CD4-positive, alpha-beta T cell (primary cell): ENCODE measurements around the gene PLCB1. TPM values are rescaled to one million over a fixed set of nuclear protein-coding genes. Genes with fewer than 3 reads are reported as not detected.

ENCODE experiments used
- ATAC-seq: fragments of 200-7000 bp; cut with Tn5 transposase; one replicate; pipeline ENCODE4 v1.10.0; 2022; ENCODE audit warnings: mild to moderate bottlenecking; ENCODE audit not compliant: poor library complexity
- CTCF ChIA-PET: fragments of 350-600 bp; sonication (Branson Sonifier 250); formaldehyde crosslinking; loops from one replicate; lab custom pipeline; 2021; ENCODE audit warnings: antibody characterized with exemption, inconsistent platforms; lab: Charles Lee
- POLR2A ChIA-PET: fragments of 350-600 bp; sonication (Branson Sonifier 250); formaldehyde crosslinking; loops from one replicate; lab custom pipeline; 2021; ENCODE audit warnings: antibody characterized with exemption, inconsistent platforms; lab: Charles Lee
- DNase-seq, 14 experiments: peaks; one replicate each; pipeline ENCODE4 v3.0.0-alpha.2; 2013 to 2020; ENCODE audit warnings: mixed read lengths in 2 of 14
- H3K27ac ChIP-seq, 2 donors: one replicate each; pipeline versions ENCODE4 v1.5.1 to v1.7.0; 2013; ENCODE audit warnings: low read length in 2 of 2, low read depth in 1 of 2, mild to moderate bottlenecking in 1 of 2
- H3K27me3 ChIP-seq, 2 experiments: 1 replicate in 1 of 2; 2 replicates in 1 of 2; pipeline versions ENCODE4 v1.6.1 to v1.7.0; 2013; ENCODE audit warnings: low read length in 2 of 2, control low read depth in 1 of 2, mild to moderate bottlenecking in 1 of 2, moderate library complexity in 1 of 2; ENCODE audit not compliant: insufficient read depth in 2 of 2, control insufficient read depth in 1 of 2
- H3K36me3 ChIP-seq: one replicate; pipeline ENCODE4 v1.6.1; 2013; ENCODE audit warnings: low read length, control low read depth; ENCODE audit not compliant: insufficient read depth
- H3K4me1 ChIP-seq: one replicate; pipeline ENCODE4 v1.6.1; 2013; ENCODE audit warnings: low read length, control low read depth; ENCODE audit not compliant: insufficient read depth
- H3K4me3 ChIP-seq: one replicate; pipeline ENCODE4 v1.5.1; 2013; ENCODE audit warnings: mild to moderate bottlenecking, low read length, moderate library complexity
- H3K9me3 ChIP-seq, 2 experiments: 1 replicate in 1 of 2; 2 replicates in 1 of 2; pipeline versions ENCODE4 v1.6.1 to v1.7.0; 2013; ENCODE audit warnings: low read length in 2 of 2, mild to moderate bottlenecking in 2 of 2, control low read depth in 1 of 2, moderate library complexity in 1 of 2; ENCODE audit not compliant: control insufficient read depth in 1 of 2, insufficient read depth in 1 of 2
- H3K27ac Mint-ChIP-seq: one replicate; pipeline ENCODE4 v1.8.0; 2020; ENCODE audit warnings: mixed read lengths
- H3K27me3 Mint-ChIP-seq: one replicate; pipeline ENCODE4 v1.8.0; 2021; ENCODE audit warnings: mixed read lengths
- H3K36me3 Mint-ChIP-seq: one replicate; pipeline ENCODE4 v1.8.0; 2021; ENCODE audit warnings: low read depth, mixed read lengths
- H3K4me1 Mint-ChIP-seq: one replicate; pipeline ENCODE4 v1.8.0; 2021; ENCODE audit warnings: low read depth, mixed read lengths
- H3K4me3 Mint-ChIP-seq: one replicate; pipeline ENCODE4 v1.8.0; 2020; ENCODE audit warnings: mild to moderate bottlenecking, mixed read lengths
- H3K9me3 Mint-ChIP-seq: one replicate; pipeline ENCODE4 v1.8.0; 2020; ENCODE audit warnings: mixed read lengths
- CTCF ChIP-seq: fragments of 200-600 bp; IDR thresholded peaks from one replicate; pipeline ENCODE4 v1.8.0; 2022; ENCODE audit warnings: antibody characterized with exemption, mild to moderate bottlenecking
- intact Hi-C, 2 experiments: fragments of 100-400 bp; cut with DNase I in 1 of 2; cut with micrococcal nuclease in 1 of 2; formaldehyde crosslinking; loops; one replicate each; pipeline versions ENCODE4 v1.15.1 to v1.9.0; 2023 to 2025; cut with DNase I, micrococcal nuclease
- total RNA-seq, 174 experiments: library from RNA in 2 of 174; stranded (reverse) in 2 of 174; gene quantifications; one replicate each; pipeline ENCODE4 v1.2.3 and lab custom pipeline; 2021 to 2026

Gene PLCB1
- total RNA-seq, 2 experiments from 2014 or later: 3.8 to 5.6 TPM

- ChIA-PET CTCF (no interaction called here), POLR2A (no interaction called here)
- Histone ChIP-seq H3K4me3 (no peak overlapping the region), H3K9me3 (no peaks in the 10 kb centered on the region), H3K27me3 (no peaks in the 10 kb centered on the region), H3K36me3 (no peaks in the 10 kb centered on the region), H3K4me1 (peaks cover 5% of the 10 kb centered on the region), H3K27ac (no peak overlapping the region)
- Mint-ChIP-seq H3K4me1 (peaks cover 10% of the 10 kb centered on the region), H3K9me3 (no peaks in the 10 kb centered on the region), H3K27ac (no peak overlapping the region), H3K36me3 (no peaks in the 10 kb centered on the region), H3K4me3 (no peak overlapping the region), H3K27me3 (no peaks in the 10 kb centered on the region)
- TF ChIP-seq CTCF: no peak
- intact Hi-C loops: no loop called here
- no peak for ATAC-seq
- DNase-seq: no peak
These were observed 169.6 kb downstream of the PLCB1 start for GRCh38 chr20:8301655-8302054.

- CTCF ChIA-PET: interaction anchor here (1.0 kb wide), 1 partner anchor 260 kb away, joined by 4 read pairs; no protein-coding TSS in a partner anchor
- H3K4me1 ChIP-seq: peaks cover 5% of the 10 kb centered on the region
- H3K4me3 Mint-ChIP-seq: no peak overlapping the region
- no peaks in the 10 kb centered on the region for H3K9me3 Mint-ChIP-seq
- POLR2A ChIA-PET: no interaction called here
- no peak overlapping the region for H3K27ac Mint-ChIP-seq
- intact Hi-C loops: no loop called here
- peaks cover 10% of the 10 kb centered on the region for H3K4me1 Mint-ChIP-seq
- no peaks in the 10 kb centered on the region for H3K36me3 ChIP-seq
- DNase-seq: no peak
- TF ChIP-seq CTCF: no peak
- no peaks in the 10 kb centered on the region for H3K27me3 ChIP-seq
- no peak for ATAC-seq
- no peaks in the 10 kb centered on the region for H3K9me3 ChIP-seq
- no peak overlapping the region for H3K27ac ChIP-seq
- H3K27me3 Mint-ChIP-seq: no peaks in the 10 kb centered on the region
- H3K36me3 Mint-ChIP-seq: no peaks in the 10 kb centered on the region
- H3K4me3 ChIP-seq: no peak overlapping the region
These were observed 171.6 kb downstream of the PLCB1 start for GRCh38 chr20:8303651-8304050.

- Histone ChIP-seq H3K9me3 (no peaks in the 10 kb centered on the region), H3K36me3 (no peaks in the 10 kb centered on the region), H3K27me3 (no peaks in the 10 kb centered on the region), H3K27ac (no peak overlapping the region), H3K4me3 (no peak overlapping the region), H3K4me1 (peaks cover 5% of the 10 kb centered on the region)
- no peaks in the 10 kb centered on the region for H3K27me3 Mint-ChIP-seq
- no peaks in the 10 kb centered on the region for H3K9me3 Mint-ChIP-seq
- intact Hi-C loops: no loop called here
- no peak overlapping the region for H3K27ac Mint-ChIP-seq
- TF ChIP-seq CTCF: no peak
- POLR2A ChIA-PET: no interaction called here
- H3K4me3 Mint-ChIP-seq: no peak overlapping the region
- no peak for ATAC-seq
- CTCF ChIA-PET: interaction anchor here (1.0 kb wide), 1 partner anchor 261 kb away, joined by 4 read pairs; no protein-coding TSS in a partner anchor
- peaks cover 10% of the 10 kb centered on the region for H3K4me1 Mint-ChIP-seq
- H3K36me3 Mint-ChIP-seq: no peaks in the 10 kb centered on the region
- no peak for DNase-seq
These were observed 172.2 kb downstream of the PLCB1 start for GRCh38 chr20:8304124-8304816.
